ENCODE data around the gene GLT1D1.

The GLT1D1 gene

GRCh38 chr12:128932521-128932920 is 79.2 kb downstream of the GLT1D1 start:
- Histone ChIP-seq H3K9ac (no peak overlapping the region), H3K79me2 (no peaks in the 10 kb centered on the region), H2AFZ (no peak overlapping the region), H3K4me2 (ENCODE audit: low read length) (no peak overlapping the region), H3K27ac (no peak overlapping the region), H3K9me3 (ENCODE audit: control insufficient read depth, low read length) (no peaks in the 10 kb centered on the region), H3K4me3 (ENCODE audit: low read depth, low read length) (no peak overlapping the region), H3K27me3 (ENCODE audit: control insufficient read depth, insufficient read depth, low read length) (no peaks in the 10 kb centered on the region), H3K4me1 (no peaks in the 10 kb centered on the region), H3K36me3 (ENCODE audit: control insufficient read depth, insufficient read depth, low read length) (no peaks in the 10 kb centered on the region)
- no peak for TF ChIP-seq CTCF (IDR thresholded peaks at IDR 0.05)

- H3K79me2 ChIP-seq, result no peaks in the 10 kb centered on the region
- no peak overlapping the region for H3K4me2 ChIP-seq (ENCODE audit: low read length)
- H3K4me3 ChIP-seq (ENCODE audit: low read depth, low read length), result no peak overlapping the region
- no peak overlapping the region for H2AFZ ChIP-seq
- no peaks in the 10 kb centered on the region for H3K36me3 ChIP-seq (ENCODE audit: control insufficient read depth, insufficient read depth, low read length)
- no peaks in the 10 kb centered on the region for H3K4me1 ChIP-seq
- TF ChIP-seq CTCF (IDR thresholded peaks at IDR 0.05), result no peak
- H3K9me3 ChIP-seq (ENCODE audit: control insufficient read depth, low read length), result no peaks in the 10 kb centered on the region
- H3K9ac ChIP-seq, result no peak overlapping the region
- no peak overlapping the region for H3K27ac ChIP-seq
- no peaks in the 10 kb centered on the region for H3K27me3 ChIP-seq (ENCODE audit: control insufficient read depth, insufficient read depth, low read length)
These were observed 79.8 kb downstream of the GLT1D1 start for GRCh38 chr12:128933039-128933438.

- no peaks in the 10 kb centered on the region for H3K27me3 ChIP-seq (ENCODE audit: control insufficient read depth, insufficient read depth, low read length)
- no peaks in the 10 kb centered on the region for H3K36me3 ChIP-seq (ENCODE audit: control insufficient read depth, insufficient read depth, low read length)
- H3K79me2 ChIP-seq, result no peaks in the 10 kb centered on the region
- H3K9me3 ChIP-seq (ENCODE audit: control insufficient read depth, low read length), result no peaks in the 10 kb centered on the region
- no peak overlapping the region for H3K9ac ChIP-seq
- H3K4me3 ChIP-seq (ENCODE audit: low read depth, low read length), result no peak overlapping the region
- no peak for TF ChIP-seq CTCF (IDR thresholded peaks at IDR 0.05)
- no peak overlapping the region for H3K4me2 ChIP-seq (ENCODE audit: low read length)
- H3K4me1 ChIP-seq, result no peaks in the 10 kb centered on the region
- no peak overlapping the region for H2AFZ ChIP-seq
- H3K27ac ChIP-seq, result no peak overlapping the region
These were observed 80.6 kb downstream of the GLT1D1 start for GRCh38 chr12:128933926-128934325.

- Histone ChIP-seq H3K36me3 (ENCODE audit: control insufficient read depth, insufficient read depth, low read length) (no peaks in the 10 kb centered on the region), H3K9me3 (ENCODE audit: control insufficient read depth, low read length) (no peaks in the 10 kb centered on the region), H3K27ac (no peak overlapping the region), H3K27me3 (ENCODE audit: control insufficient read depth, insufficient read depth, low read length) (no peaks in the 10 kb centered on the region), H3K79me2 (no peaks in the 10 kb centered on the region), H3K4me2 (ENCODE audit: low read length) (no peak overlapping the region), H3K4me1 (no peaks in the 10 kb centered on the region), H3K9ac (no peak overlapping the region), H2AFZ (no peak overlapping the region), H3K4me3 (ENCODE audit: low read depth, low read length) (no peak overlapping the region)
- no peak for TF ChIP-seq CTCF (IDR thresholded peaks at IDR 0.05)
These were observed 85.6 kb downstream of the GLT1D1 start for GRCh38 chr12:128938886-128939285.

GRCh38 chr12:128940090-128940888 is 87.0 kb downstream of the GLT1D1 start:
- no peaks in the 10 kb centered on the region for H3K9me3 ChIP-seq (ENCODE audit: control insufficient read depth, low read length)
- no peaks in the 10 kb centered on the region for H3K4me1 ChIP-seq
- no peak for TF ChIP-seq CTCF (IDR thresholded peaks at IDR 0.05)
- no peak overlapping the region for H3K9ac ChIP-seq
- H3K79me2 ChIP-seq, result no peaks in the 10 kb centered on the region
- H3K36me3 ChIP-seq (ENCODE audit: control insufficient read depth, insufficient read depth, low read length), result no peaks in the 10 kb centered on the region
- no peak overlapping the region for H3K4me2 ChIP-seq (ENCODE audit: low read length)
- no peak overlapping the region for H3K27ac ChIP-seq
- no peak overlapping the region for H2AFZ ChIP-seq
- no peaks in the 10 kb centered on the region for H3K27me3 ChIP-seq (ENCODE audit: control insufficient read depth, insufficient read depth, low read length)
- H3K4me3 ChIP-seq (ENCODE audit: low read depth, low read length), result no peak overlapping the region

Data from parathyroid adenoma (tissue), 2 donors.